Mesendoderm (in vitro differentiated cells): ENCODE results near the gene NR2F1-AS1.

Source experiments
- DNase-seq: peaks from one replicate; pipeline ENCODE4 v3.0.0; 2013
- H2AK5ac ChIP-seq: 2 replicates; pipeline ENCODE4 v1.6.1; 2013; ENCODE audit warnings: low read length, inconsistent platforms
- H2BK120ac ChIP-seq: 2 replicates; pipeline ENCODE4 v1.6.1; 2013; ENCODE audit warnings: low read depth, mild to moderate bottlenecking, low read length, moderate library complexity, mixed read lengths
- H2BK15ac ChIP-seq: replicated peaks from 2 replicates; pipeline ENCODE4 v1.6.1; 2013; ENCODE audit warnings: low read depth, mild to moderate bottlenecking, moderate library complexity
- H2BK5ac ChIP-seq: 2 replicates; pipeline ENCODE4 v1.6.1; 2013; ENCODE audit warnings: low read length, inconsistent platforms
- H3K18ac ChIP-seq: 2 replicates; pipeline ENCODE4 v1.6.1; 2013; ENCODE audit warnings: mild to moderate bottlenecking, low read length, mixed read lengths
- H3K23ac ChIP-seq: one replicate; pipeline ENCODE4 v1.6.1; 2013; ENCODE audit warnings: low read length
- H3K27ac ChIP-seq: 2 replicates; pipeline ENCODE4 v1.5.1; 2013; ENCODE audit warnings: low read depth, mild to moderate bottlenecking, inconsistent platforms, low read length, moderate library complexity
- H3K27me3 ChIP-seq: 2 replicates; pipeline ENCODE4 v1.6.1; 2013; ENCODE audit warnings: low read length, control low read depth, mild to moderate bottlenecking, inconsistent platforms; ENCODE audit not compliant: insufficient read depth, poor library complexity
- H3K36me3 ChIP-seq: 2 replicates; pipeline ENCODE4 v1.6.1; 2013; ENCODE audit warnings: low read length, inconsistent platforms; ENCODE audit not compliant: control insufficient read depth, insufficient read depth
- H3K4ac ChIP-seq: one replicate; pipeline ENCODE4 v1.6.1; 2013; ENCODE audit warnings: low read depth, mild to moderate bottlenecking, low read length, moderate library complexity
- H3K4me1 ChIP-seq: 2 replicates; pipeline ENCODE4 v1.6.1; 2013; ENCODE audit warnings: low read depth, low read length, inconsistent platforms; ENCODE audit not compliant: control insufficient read depth
- H3K4me2 ChIP-seq: 2 replicates; pipeline ENCODE4 v1.6.1; 2013; ENCODE audit warnings: low read length
- H3K4me3 ChIP-seq: 2 replicates; pipeline ENCODE4 v1.5.1; 2013; ENCODE audit warnings: mild to moderate bottlenecking, low read length
- H3K56ac ChIP-seq: one replicate; pipeline ENCODE4 v1.6.1; 2013; ENCODE audit warnings: low read length
- H3K79me1 ChIP-seq: 2 replicates; pipeline ENCODE4 v1.6.1; 2013; ENCODE audit warnings: low read length, inconsistent platforms
- H3K79me2 ChIP-seq: 2 replicates; pipeline ENCODE4 v1.6.1; 2013; ENCODE audit warnings: mild to moderate bottlenecking, low read length; ENCODE audit not compliant: control insufficient read depth, insufficient read depth
- H3K9ac ChIP-seq: 2 replicates; pipeline ENCODE4 v1.6.1; 2013; ENCODE audit warnings: low read length, inconsistent platforms
- H4K5ac ChIP-seq: one replicate; pipeline ENCODE4 v1.6.1; 2013; ENCODE audit warnings: low read length
- H4K8ac ChIP-seq: one replicate; pipeline ENCODE4 v1.6.1; 2013; ENCODE audit warnings: low read depth, mild to moderate bottlenecking, control low read depth, low read length, moderate library complexity
- WGBS: extraction: QIAGEN DNeasy Blood & Tissue Kit; methylation state at CpG from one replicate; pipeline ENCODE4 v1.1.7; 2013; ENCODE audit warnings: low lambda C conversion rate, missing lambda C conversion rate; ENCODE audit not compliant: insufficient coverage; ENCODE audit errors: extremely low coverage; 5-methylcytosine and 5-hydroxymethylcytosine counted together

NR2F1-AS1 gene

GRCh38 chr5:93404246-93404645 is 176.8 kb downstream of the NR2F1-AS1 start:
- Histone ChIP-seq H3K27me3 (no peaks in the 10 kb centered on the region), H3K4me3 (no peak overlapping the region), H3K4me1 (no peaks in the 10 kb centered on the region), H4K5ac (no peak overlapping the region), H2AK5ac (no peak overlapping the region), H3K23ac (no peak overlapping the region), H3K27ac (no peak overlapping the region), H2BK120ac (no peak overlapping the region), H4K8ac (no peak overlapping the region), H3K4ac (no peak overlapping the region), H2BK5ac (no peak overlapping the region), H3K56ac (no peak overlapping the region), H3K79me1 (no peaks in the 10 kb centered on the region), H3K36me3 (no peaks in the 10 kb centered on the region), H3K79me2 (no peaks in the 10 kb centered on the region), H3K18ac (no peak overlapping the region), H3K9ac (no peak overlapping the region), H3K4me2 (no peak overlapping the region), H2BK15ac (no peak overlapping the region)
- no peak for DNase-seq
- WGBS = no CpG with 5 or more reads among the region's 1 CpG

GRCh38 chr5:93403141-93403928 is 177.7 kb downstream of the NR2F1-AS1 start:
- Histone ChIP-seq H2AK5ac (no peak overlapping the region), H3K9ac (no peak overlapping the region), H3K4me1 (no peaks in the 10 kb centered on the region), H3K4me2 (no peak overlapping the region), H2BK120ac (no peak overlapping the region), H3K56ac (no peak overlapping the region), H3K18ac (no peak overlapping the region), H2BK5ac (no peak overlapping the region), H2BK15ac (no peak overlapping the region), H3K27me3 (no peaks in the 10 kb centered on the region), H3K36me3 (no peaks in the 10 kb centered on the region), H3K79me1 (no peaks in the 10 kb centered on the region), H3K27ac (no peak overlapping the region), H4K8ac (no peak overlapping the region), H3K23ac (no peak overlapping the region), H4K5ac (no peak overlapping the region), H3K4me3 (no peak overlapping the region), H3K79me2 (no peaks in the 10 kb centered on the region), H3K4ac (no peak overlapping the region)
- DNase-seq = no peak
- WGBS = no CpG with 5 or more reads among the region's 2 CpGs

GRCh38 chr5:93402451-93402850 is 178.6 kb downstream of the NR2F1-AS1 start:
- no CpG with 5 or more reads among the region's 4 CpGs for WGBS
- Histone ChIP-seq H3K4me1 (no peaks in the 10 kb centered on the region), H2BK15ac (no peak overlapping the region), H3K23ac (no peak overlapping the region), H4K8ac (no peak overlapping the region), H3K4ac (no peak overlapping the region), H2AK5ac (no peak overlapping the region), H3K27ac (no peak overlapping the region), H3K79me2 (no peaks in the 10 kb centered on the region), H3K9ac (no peak overlapping the region), H3K27me3 (no peaks in the 10 kb centered on the region), H2BK120ac (no peak overlapping the region), H2BK5ac (no peak overlapping the region), H3K36me3 (no peaks in the 10 kb centered on the region), H3K4me3 (no peak overlapping the region), H3K18ac (no peak overlapping the region), H3K79me1 (no peaks in the 10 kb centered on the region), H4K5ac (no peak overlapping the region), H3K4me2 (no peak overlapping the region), H3K56ac (no peak overlapping the region)
- DNase-seq = no peak

GRCh38 chr5:93401634-93402213 is 179.3 kb downstream of the NR2F1-AS1 start:
- Histone ChIP-seq H3K27me3 (no peaks in the 10 kb centered on the region), H3K4me1 (no peaks in the 10 kb centered on the region), H2BK120ac (no peak overlapping the region), H2BK5ac (no peak overlapping the region), H3K79me1 (no peaks in the 10 kb centered on the region), H3K36me3 (no peaks in the 10 kb centered on the region), H3K4me3 (no peak overlapping the region), H3K4ac (no peak overlapping the region), H3K56ac (no peak overlapping the region), H3K27ac (no peak overlapping the region), H3K23ac (no peak overlapping the region), H4K8ac (no peak overlapping the region), H2AK5ac (no peak overlapping the region), H2BK15ac (no peak overlapping the region), H4K5ac (no peak overlapping the region), H3K79me2 (no peaks in the 10 kb centered on the region), H3K18ac (no peak overlapping the region), H3K4me2 (no peak overlapping the region), H3K9ac (no peak overlapping the region)
- DNase-seq = no peak
- WGBS = no CpG with 5 or more reads among the region's 3 CpGs

GRCh38 chr5:93399675-93400074 is 181.3 kb downstream of the NR2F1-AS1 start:
- Histone ChIP-seq H3K4me1 (no peaks in the 10 kb centered on the region), H3K4me3 (no peak overlapping the region), H3K56ac (no peak overlapping the region), H3K18ac (no peak overlapping the region), H2BK120ac (no peak overlapping the region), H3K79me1 (no peaks in the 10 kb centered on the region), H4K5ac (no peak overlapping the region), H4K8ac (no peak overlapping the region), H3K79me2 (no peaks in the 10 kb centered on the region), H3K4ac (no peak overlapping the region), H3K36me3 (no peaks in the 10 kb centered on the region), H3K4me2 (no peak overlapping the region), H2BK15ac (no peak overlapping the region), H3K27me3 (no peaks in the 10 kb centered on the region), H2BK5ac (no peak overlapping the region), H2AK5ac (no peak overlapping the region), H3K27ac (no peak overlapping the region), H3K23ac (no peak overlapping the region), H3K9ac (no peak overlapping the region)
- WGBS = no CpG with 5 or more reads among the region's 3 CpGs
- DNase-seq = no peak
